ENCODE measurements around the gene SLC23A3. TPM values are rescaled to one million over a fixed set of nuclear protein-coding genes. Genes with fewer than 3 reads are reported as not detected.
"Not testable (repeated sequence)": the region's sequence is repeated elsewhere in the genome, so short reads cannot be mapped to it uniquely, and the experiment has no call there.

The SLC23A3 gene
- polyA plus RNA-seq, 1 donor (not counting 4 experiments of a cell fraction or from before 2014, with no cell fraction given) = 1.4 TPM

DNA sequence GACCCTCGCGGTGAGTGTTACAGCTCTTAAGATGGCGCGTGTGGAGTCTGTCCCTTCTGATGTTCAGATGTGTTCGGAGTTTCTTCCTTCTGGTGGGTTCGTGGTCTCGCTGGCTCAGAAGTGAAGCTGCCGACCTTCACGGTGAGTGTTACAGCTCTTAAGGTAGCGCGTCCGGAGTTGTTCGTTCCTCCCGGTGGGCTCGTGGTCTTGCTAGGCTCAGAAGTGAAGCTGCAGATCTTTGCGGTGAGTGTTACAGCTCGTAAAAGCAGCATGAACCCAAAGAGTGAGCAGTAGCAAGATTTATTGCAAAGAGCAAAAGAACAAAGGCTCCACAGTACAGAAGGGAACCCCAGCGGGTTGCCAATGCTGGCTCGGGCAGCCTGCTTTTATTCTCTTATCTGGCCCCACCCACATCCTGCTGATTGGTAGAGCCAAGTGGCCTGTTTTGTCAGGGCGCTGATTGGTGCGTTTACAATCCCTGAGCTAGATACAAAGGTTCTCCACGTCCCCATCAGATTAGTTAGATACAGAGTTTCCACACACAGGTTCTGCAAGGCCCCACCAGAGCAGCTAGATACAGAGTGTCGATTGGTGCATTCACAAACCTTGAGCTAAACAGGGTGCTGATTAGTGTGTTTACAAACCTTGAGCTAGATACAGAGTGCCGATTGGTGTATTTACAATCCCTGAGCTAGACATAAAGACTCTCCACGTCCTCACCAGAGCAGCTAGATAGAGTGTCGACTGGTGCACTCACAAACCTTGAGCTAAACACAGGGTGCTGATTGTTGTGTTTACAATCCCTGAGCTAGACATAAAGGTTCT is 30.9 kb upstream of the SLC23A3 start:
- H3K9me1 ChIP-seq (ENCODE audit: control insufficient read depth, extremely low read depth, insufficient read depth, low read length); H3K79me2 ChIP-seq (ENCODE audit: control insufficient read depth, insufficient read depth, low read length); dilution Hi-C loops (cut with MboI; ENCODE audit: extremely low pct_ligation_motif_present, low sequenced_read_pairs); H2AFZ ChIP-seq (ENCODE audit: control insufficient read depth, low read length); H3K9me3 ChIP-seq (ENCODE audit: control insufficient read depth, low read depth, low read length); H3K9ac ChIP-seq (ENCODE audit: control insufficient read depth, extremely low read depth, insufficient read depth, low read length); H3K4me2 ChIP-seq (ENCODE audit: control insufficient read depth, extremely low read depth, insufficient read depth, low read depth, low read length); H3K36me3 ChIP-seq (ENCODE audit: control insufficient read depth in 2 of 2, extremely low read depth in 1 of 2, insufficient read depth in 2 of 2, low read length in 2 of 2); DNase-seq (ENCODE audit: low read depth, low spot score); H3K4me1 ChIP-seq (ENCODE audit: control insufficient read depth, extremely low read depth, insufficient read depth, low read length); H3K27ac ChIP-seq (ENCODE audit: control insufficient read depth, insufficient read depth, low read length); FAIRE-seq; H3K4me3 ChIP-seq (ENCODE audit: control insufficient read depth in 2 of 3, extremely low read depth in 1 of 3, insufficient read depth in 2 of 3, low read depth in 1 of 3, low read length in 3 of 3); H4K20me1 ChIP-seq (ENCODE audit: control insufficient read depth, extremely low read depth, insufficient read depth, low read length); H3K27me3 ChIP-seq (ENCODE audit: control insufficient read depth, extremely low read depth, insufficient read depth, low read length): not testable (repeated sequence)

- DNase-seq (ENCODE audit: low read depth, low spot score) = no peak
- dilution Hi-C loops (cut with MboI; ENCODE audit: extremely low pct_ligation_motif_present, low sequenced_read_pairs) = no loop called here
- no peak overlapping the region for H3K27ac ChIP-seq (ENCODE audit: control insufficient read depth, insufficient read depth, low read length)
Measured at GRCh38 chr2:219199470-219200211, 29.8 kb upstream of the SLC23A3 start.

More at GRCh38 chr2:219199470-219200211, 29.8 kb upstream of the SLC23A3 start:
- Histone ChIP-seq H3K9me3 (ENCODE audit: control insufficient read depth, low read depth, low read length) (no peaks in the 10 kb centered on the region), H2AFZ (ENCODE audit: control insufficient read depth, low read length) (no peak overlapping the region), H3K36me3 (ENCODE audit: control insufficient read depth in 2 of 2, extremely low read depth in 1 of 2, insufficient read depth in 2 of 2, low read length in 2 of 2) (no peaks in the 10 kb centered on the region), H3K9me1 (ENCODE audit: control insufficient read depth, extremely low read depth, insufficient read depth, low read length) (no peaks in the 10 kb centered on the region), H3K4me3 (ENCODE audit: control insufficient read depth in 2 of 3, extremely low read depth in 1 of 3, insufficient read depth in 2 of 3, low read depth in 1 of 3, low read length in 3 of 3) (no peak overlapping the region), H3K27me3 (ENCODE audit: control insufficient read depth, extremely low read depth, insufficient read depth, low read length) (no peaks in the 10 kb centered on the region), H3K9ac (ENCODE audit: control insufficient read depth, extremely low read depth, insufficient read depth, low read length) (no peak overlapping the region), H3K4me1 (ENCODE audit: control insufficient read depth, extremely low read depth, insufficient read depth, low read length) (no peaks in the 10 kb centered on the region), H4K20me1 (ENCODE audit: control insufficient read depth, extremely low read depth, insufficient read depth, low read length) (no peaks in the 10 kb centered on the region), H3K4me2 (ENCODE audit: control insufficient read depth, extremely low read depth, insufficient read depth, low read depth, low read length) (no peak overlapping the region), H3K79me2 (ENCODE audit: control insufficient read depth, insufficient read depth, low read length) (no peaks in the 10 kb centered on the region)
- no peak for TF ChIP-seq EZH2 (IDR thresholded peaks at IDR 0.05; ENCODE audit: low read length)
- TF ChIP-seq, protein P1, sequence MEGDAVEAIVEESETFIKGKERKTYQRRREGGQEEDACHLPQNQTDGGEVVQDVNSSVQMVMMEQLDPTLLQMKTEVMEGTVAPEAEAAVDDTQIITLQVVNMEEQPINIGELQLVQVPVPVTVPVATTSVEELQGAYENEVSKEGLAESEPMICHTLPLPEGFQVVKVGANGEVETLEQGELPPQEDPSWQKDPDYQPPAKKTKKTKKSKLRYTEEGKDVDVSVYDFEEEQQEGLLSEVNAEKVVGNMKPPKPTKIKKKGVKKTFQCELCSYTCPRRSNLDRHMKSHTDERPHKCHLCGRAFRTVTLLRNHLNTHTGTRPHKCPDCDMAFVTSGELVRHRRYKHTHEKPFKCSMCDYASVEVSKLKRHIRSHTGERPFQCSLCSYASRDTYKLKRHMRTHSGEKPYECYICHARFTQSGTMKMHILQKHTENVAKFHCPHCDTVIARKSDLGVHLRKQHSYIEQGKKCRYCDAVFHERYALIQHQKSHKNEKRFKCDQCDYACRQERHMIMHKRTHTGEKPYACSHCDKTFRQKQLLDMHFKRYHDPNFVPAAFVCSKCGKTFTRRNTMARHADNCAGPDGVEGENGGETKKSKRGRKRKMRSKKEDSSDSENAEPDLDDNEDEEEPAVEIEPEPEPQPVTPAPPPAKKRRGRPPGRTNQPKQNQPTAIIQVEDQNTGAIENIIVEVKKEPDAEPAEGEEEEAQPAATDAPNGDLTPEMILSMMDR (optimal IDR thresholded peaks at IDR 0.05 in 1 of 3, IDR thresholded peaks at IDR 0.05 in 1 of 3, conservative IDR thresholded peaks at IDR 0.05 in 1 of 3; ENCODE audit: extremely low read depth in 1 of 3, insufficient read depth in 2 of 3, low read length in 3 of 3) = no peak
- no peak for FAIRE-seq

Measured in keratinocyte (primary cell).